Measurements from ENCODE around the gene TEX22. TPM values are rescaled to one million over a fixed set of nuclear protein-coding genes. Genes with fewer than 3 reads are reported as not detected.

The TEX22 gene
- total and polyA plus RNA-seq, 2 donors (not counting 1 experiment from before 2014, with no cell fraction given), result 0.05 to 0.33 TPM

GRCh38 chr14:105430042-105430441 lies 31.7 kb downstream of the TEX22 start:
- H3K27me3 ChIP-seq (ENCODE audit: control insufficient read depth, insufficient read depth, low read length), result no peaks in the 10 kb centered on the region
- H3K9me3 ChIP-seq (ENCODE audit: control insufficient read depth, insufficient read depth, low read depth, low read length), result no peaks in the 10 kb centered on the region
- no peak overlapping the region for H3K27ac ChIP-seq (ENCODE audit: insufficient read depth, low read length)
- H3K79me2 ChIP-seq (ENCODE audit: control insufficient read depth, insufficient read depth, low read length), result peaks cover 67% of the 10 kb centered on the region
- H3K4me3 ChIP-seq (replicated peaks in 1 of 4; ENCODE audit: control extremely low read depth in 1 of 4, insufficient read depth in 1 of 4, low read depth in 3 of 4, low read length in 4 of 4), result no peak overlapping the region
- TF ChIP-seq CTCF (conservative IDR thresholded peaks at IDR 0.05 in 1 of 2, IDR thresholded peaks at IDR 0.05 in 1 of 2; ENCODE audit: low read depth in 1 of 2, low read length in 2 of 2) (no peak), EZH2 (IDR thresholded peaks at IDR 0.05; ENCODE audit: low read length, missing control alignments) (no peak)
- H3K9ac ChIP-seq (ENCODE audit: insufficient read depth, low read length), result no peak overlapping the region
- no peaks in the 10 kb centered on the region for H3K4me1 ChIP-seq (ENCODE audit: control insufficient read depth, extremely low read depth, insufficient read depth, low read length)
- no peak overlapping the region for H3K4me2 ChIP-seq (ENCODE audit: extremely low read depth, insufficient read depth, low read length)
- no peaks in the 10 kb centered on the region for H4K20me1 ChIP-seq (ENCODE audit: control insufficient read depth, extremely low read depth, insufficient read depth, low read length)
- peaks cover 3% of the 10 kb centered on the region for H3K36me3 ChIP-seq (ENCODE audit: control insufficient read depth, insufficient read depth, low read length)
- no peak for DNase-seq (ENCODE audit: low read depth in 2 of 2)
- H2AFZ ChIP-seq (ENCODE audit: low read length), result no peak overlapping the region

DNA sequence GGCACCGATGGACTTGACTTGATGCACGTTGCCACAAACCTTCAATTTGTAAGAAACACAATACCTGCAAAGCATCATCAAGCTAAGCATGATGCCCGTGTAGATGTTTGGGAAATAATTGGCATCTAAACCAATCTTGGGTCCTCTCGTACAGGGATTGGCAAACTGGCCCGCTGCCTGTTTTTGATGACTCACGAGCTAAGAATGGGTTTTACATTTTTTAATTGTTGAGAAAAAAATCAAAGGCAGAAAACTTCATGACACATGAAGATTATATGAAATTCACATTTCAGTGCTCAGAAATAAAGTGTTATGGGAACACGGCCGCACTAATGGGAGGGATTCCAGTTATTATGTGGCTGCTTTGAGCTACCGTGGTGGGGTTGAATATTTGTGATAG lies 32.2 kb downstream of the TEX22 start:
- H3K4me1 ChIP-seq (ENCODE audit: control insufficient read depth, extremely low read depth, insufficient read depth, low read length), result no peaks in the 10 kb centered on the region
- H3K9me3 ChIP-seq (ENCODE audit: control insufficient read depth, insufficient read depth, low read depth, low read length), result no peaks in the 10 kb centered on the region
- H3K79me2 ChIP-seq (ENCODE audit: control insufficient read depth, insufficient read depth, low read length), result peaks cover 67% of the 10 kb centered on the region
- no peak overlapping the region for H3K27ac ChIP-seq (ENCODE audit: insufficient read depth, low read length)
- DNase-seq (ENCODE audit: low read depth in 2 of 2), result peak; percentile 69 to 76
- H2AFZ ChIP-seq (ENCODE audit: low read length), result no peak overlapping the region
- no peak for TF ChIP-seq CTCF (conservative IDR thresholded peaks at IDR 0.05 in 1 of 2, IDR thresholded peaks at IDR 0.05 in 1 of 2; ENCODE audit: low read depth in 1 of 2, low read length in 2 of 2)
- no peak for TF ChIP-seq EZH2 (IDR thresholded peaks at IDR 0.05; ENCODE audit: low read length, missing control alignments)
- H3K4me2 ChIP-seq (ENCODE audit: extremely low read depth, insufficient read depth, low read length), result peak overlapping the region; percentile 56
- no peak overlapping the region for H3K4me3 ChIP-seq (replicated peaks in 1 of 4; ENCODE audit: control extremely low read depth in 1 of 4, insufficient read depth in 1 of 4, low read depth in 3 of 4, low read length in 4 of 4)
- H3K9ac ChIP-seq (ENCODE audit: insufficient read depth, low read length), result no peak overlapping the region
- H3K27me3 ChIP-seq (ENCODE audit: control insufficient read depth, insufficient read depth, low read length), result no peaks in the 10 kb centered on the region
- no peaks in the 10 kb centered on the region for H4K20me1 ChIP-seq (ENCODE audit: control insufficient read depth, extremely low read depth, insufficient read depth, low read length)
- H3K36me3 ChIP-seq (ENCODE audit: control insufficient read depth, insufficient read depth, low read length), result peaks cover 3% of the 10 kb centered on the region

DNA sequence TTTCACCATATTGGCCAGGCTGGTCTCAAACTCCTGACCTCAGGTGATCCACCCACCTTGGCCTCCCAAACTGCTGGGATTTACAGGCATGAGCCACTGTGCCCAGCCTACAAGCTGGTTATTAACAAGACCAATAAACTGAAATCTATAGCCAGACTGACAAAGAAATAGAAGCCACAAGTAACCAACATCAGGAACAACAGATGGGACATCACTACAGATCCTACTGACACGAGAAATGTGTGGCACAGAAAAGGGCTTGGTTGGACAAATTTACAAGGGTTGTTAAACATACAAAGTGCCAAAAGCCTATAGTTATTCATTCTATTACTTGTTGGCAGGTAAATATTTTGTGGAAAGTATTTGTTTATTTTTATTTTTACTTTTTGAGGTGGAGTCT lies 32.9 kb downstream of the TEX22 start:
- no peaks in the 10 kb centered on the region for H4K20me1 ChIP-seq (ENCODE audit: control insufficient read depth, extremely low read depth, insufficient read depth, low read length)

More for the DNA sequence above, 32.9 kb downstream of the TEX22 start:
- Histone ChIP-seq H2AFZ (ENCODE audit: low read length) (no peak overlapping the region), H3K9ac (ENCODE audit: insufficient read depth, low read length) (no peak overlapping the region), H3K27me3 (ENCODE audit: control insufficient read depth, insufficient read depth, low read length) (no peaks in the 10 kb centered on the region), H3K9me3 (ENCODE audit: control insufficient read depth, insufficient read depth, low read depth, low read length) (no peaks in the 10 kb centered on the region), H3K36me3 (ENCODE audit: control insufficient read depth, insufficient read depth, low read length) (peaks cover 3% of the 10 kb centered on the region), H3K4me2 (ENCODE audit: extremely low read depth, insufficient read depth, low read length) (no peak overlapping the region), H3K4me1 (ENCODE audit: control insufficient read depth, extremely low read depth, insufficient read depth, low read length) (no peaks in the 10 kb centered on the region), H3K79me2 (ENCODE audit: control insufficient read depth, insufficient read depth, low read length) (peaks cover 67% of the 10 kb centered on the region), H3K4me3 (replicated peaks in 1 of 4; ENCODE audit: control extremely low read depth in 1 of 4, insufficient read depth in 1 of 4, low read depth in 3 of 4, low read length in 4 of 4) (no peak overlapping the region), H3K27ac (ENCODE audit: insufficient read depth, low read length) (no peak overlapping the region)
- DNase-seq (ENCODE audit: low read depth in 2 of 2), result no peak
- TF ChIP-seq EZH2 (IDR thresholded peaks at IDR 0.05; ENCODE audit: low read length, missing control alignments), result no peak
- no peak for TF ChIP-seq CTCF (conservative IDR thresholded peaks at IDR 0.05 in 1 of 2, IDR thresholded peaks at IDR 0.05 in 1 of 2; ENCODE audit: low read depth in 1 of 2, low read length in 2 of 2)

All from fibroblast of lung (primary cell).